ENCODE measurements around the gene STARD6.

Gene STARD6, protein sequence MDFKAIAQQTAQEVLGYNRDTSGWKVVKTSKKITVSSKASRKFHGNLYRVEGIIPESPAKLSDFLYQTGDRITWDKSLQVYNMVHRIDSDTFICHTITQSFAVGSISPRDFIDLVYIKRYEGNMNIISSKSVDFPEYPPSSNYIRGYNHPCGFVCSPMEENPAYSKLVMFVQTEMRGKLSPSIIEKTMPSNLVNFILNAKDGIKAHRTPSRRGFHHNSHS

DNA sequence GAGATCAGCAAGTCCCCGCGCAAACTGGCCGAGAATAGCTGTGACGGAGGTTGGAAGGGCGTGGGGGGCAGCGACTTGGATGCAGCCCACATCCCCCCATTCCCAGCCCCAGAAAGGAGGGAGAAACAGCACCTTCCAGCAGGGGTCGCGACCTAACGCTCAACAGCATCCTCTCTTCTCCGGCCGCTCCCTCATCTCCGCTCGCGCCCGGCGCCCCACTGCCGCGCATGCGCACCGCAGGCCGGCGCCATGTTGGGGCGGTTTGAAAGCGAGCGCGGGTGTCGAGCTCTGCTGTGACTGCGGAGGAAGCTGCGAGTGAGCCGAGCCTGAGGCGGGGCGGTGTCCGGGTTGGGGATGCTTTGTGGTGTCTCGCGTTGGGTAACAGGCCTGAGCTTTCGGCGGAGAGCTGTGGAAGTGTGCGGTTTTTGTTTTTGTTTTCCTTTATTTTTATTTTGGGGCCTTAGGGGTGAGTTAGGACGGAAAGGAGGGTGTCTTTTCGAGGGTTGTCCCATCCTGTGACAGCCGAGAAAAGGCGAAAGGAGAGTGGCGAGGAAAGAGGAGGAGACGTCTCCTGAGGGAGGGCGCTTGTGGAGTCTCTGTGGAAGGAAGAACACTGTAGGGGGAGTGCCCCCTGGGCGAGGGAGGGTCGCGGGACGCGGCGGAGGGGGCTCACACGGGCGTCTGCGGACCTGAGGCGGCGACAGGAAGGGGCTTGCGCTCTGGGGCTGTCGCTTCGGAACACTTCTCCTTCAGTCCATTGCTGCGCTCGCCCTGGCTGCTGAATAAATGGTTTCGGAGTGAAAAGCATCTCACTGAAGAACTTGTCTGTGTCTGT, at the start of gene STARD6, which contains the start of gene C18orf54:
STARD6 (minus strand) TSS at position 199 of the 835 bp plus-strand sequence. CDS start 3,285 bp downstream, outside the sequence.
C18orf54 (plus strand) TSS at position 247 of the 835 bp plus-strand sequence. CDS start 2,667 bp downstream, outside the sequence.
- DNase-seq, result peak; percentile 78
- Histone ChIP-seq H3K4me3 (ENCODE audit: low read depth, low read length) (peak within 1 kb of the TSS; percentile 87), H3K36me3 (replicated peaks) (no peaks in the 10 kb centered on the region), H3K27ac (peak within 1 kb of the TSS; percentile 36), H3K27me3 (replicated peaks) (no peaks in the 10 kb centered on the region)
- peak; percentile 30 for TF ChIP-seq CTCF (IDR thresholded peaks at IDR 0.05; ENCODE audit: low read depth, low read length, missing control alignments)
- in situ Hi-C loops (cut with HindIII; ENCODE audit: low pct_ligation_motif_present, low sequenced_read_pairs), result no loop called here

DNA sequence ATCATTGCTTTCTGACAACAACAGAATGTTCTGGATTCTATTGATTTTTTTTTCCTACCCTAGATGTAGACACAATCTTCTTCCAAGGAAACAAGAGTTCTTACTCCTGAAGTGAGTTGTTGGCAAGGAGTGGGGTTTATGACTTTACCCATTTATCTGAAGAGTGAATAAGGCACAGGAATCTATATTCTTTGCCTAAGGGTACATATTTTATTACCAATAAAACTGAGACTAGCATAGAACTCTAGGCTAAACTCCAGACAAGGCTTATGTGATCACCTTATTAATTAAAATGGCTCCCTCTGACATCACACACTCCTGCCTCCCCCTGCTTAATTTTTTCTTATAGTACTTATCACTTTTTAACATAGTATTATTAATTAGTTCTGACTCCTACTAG, 47.6 kb upstream of the STARD6 start:
- DNase-seq, result no peak
- Histone ChIP-seq H3K27ac (no peak overlapping the region), H3K36me3 (replicated peaks) (no peaks in the 10 kb centered on the region), H3K27me3 (replicated peaks) (no peaks in the 10 kb centered on the region), H3K4me3 (ENCODE audit: low read depth, low read length) (no peak overlapping the region)
- no peak for TF ChIP-seq CTCF (IDR thresholded peaks at IDR 0.05; ENCODE audit: low read depth, low read length, missing control alignments)
- in situ Hi-C loops (cut with HindIII; ENCODE audit: low pct_ligation_motif_present, low sequenced_read_pairs), result no loop called here

DNA sequence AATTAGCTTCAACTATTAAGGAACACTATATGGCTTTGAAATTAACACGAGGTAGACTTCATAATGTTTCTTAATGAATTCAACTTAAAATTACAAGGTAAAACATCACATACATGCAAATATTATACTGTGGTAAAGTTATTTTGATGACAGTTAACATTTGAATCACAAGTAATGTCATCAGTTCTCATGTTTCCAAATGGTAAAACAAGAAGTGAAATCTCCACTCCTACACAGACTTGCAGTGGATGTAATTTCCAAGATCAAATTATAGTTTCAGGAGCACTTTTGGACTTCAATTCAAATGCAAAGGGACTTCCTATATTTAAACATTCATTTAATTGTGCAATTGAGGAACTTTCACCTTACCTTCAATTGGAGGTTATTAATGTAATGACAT, 39.1 kb upstream of the STARD6 start:
- Histone ChIP-seq H3K36me3 (replicated peaks) (no peaks in the 10 kb centered on the region), H3K27ac (no peak overlapping the region), H3K27me3 (replicated peaks) (no peaks in the 10 kb centered on the region), H3K4me3 (ENCODE audit: low read depth, low read length) (no peak overlapping the region)
- no peak for DNase-seq
- TF ChIP-seq CTCF (IDR thresholded peaks at IDR 0.05; ENCODE audit: low read depth, low read length, missing control alignments), result no peak
- in situ Hi-C loops (cut with HindIII; ENCODE audit: low pct_ligation_motif_present, low sequenced_read_pairs), result no loop called here

DNA sequence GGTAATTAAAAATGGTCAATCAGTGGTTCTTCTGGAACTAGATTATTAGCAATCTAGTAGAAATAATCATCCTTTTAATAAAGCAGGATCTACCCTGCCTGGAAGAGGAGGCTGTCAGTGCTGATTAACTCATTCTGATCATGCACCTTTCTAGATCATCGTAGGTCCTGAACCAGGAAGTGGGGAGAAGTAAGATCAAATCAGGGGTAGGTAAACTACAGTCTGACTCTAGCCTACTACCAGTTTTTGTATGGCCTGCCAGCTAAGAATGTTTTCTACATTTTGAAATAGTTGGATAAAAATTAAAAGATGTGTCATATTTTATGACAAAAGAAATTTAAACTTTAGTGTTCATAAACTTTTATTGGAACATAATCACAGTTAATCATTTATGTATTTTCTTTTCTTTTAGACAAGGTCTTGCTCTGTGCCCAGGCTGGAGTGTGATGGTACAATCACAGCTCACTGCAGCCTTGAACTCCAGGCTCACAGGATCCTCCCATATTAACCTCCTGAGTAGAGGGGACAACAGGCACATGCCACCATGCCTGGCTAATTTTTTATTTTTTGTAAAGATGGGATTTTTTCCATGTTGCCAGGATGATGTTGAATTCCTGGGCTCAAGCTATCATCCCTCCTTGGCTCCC, 36.1 kb upstream of the STARD6 start:
- DNase-seq, result no peak
- H3K4me3 ChIP-seq (ENCODE audit: low read depth, low read length), result no peak overlapping the region
- in situ Hi-C loops (cut with HindIII; ENCODE audit: low pct_ligation_motif_present, low sequenced_read_pairs), result no loop called here

DNA sequence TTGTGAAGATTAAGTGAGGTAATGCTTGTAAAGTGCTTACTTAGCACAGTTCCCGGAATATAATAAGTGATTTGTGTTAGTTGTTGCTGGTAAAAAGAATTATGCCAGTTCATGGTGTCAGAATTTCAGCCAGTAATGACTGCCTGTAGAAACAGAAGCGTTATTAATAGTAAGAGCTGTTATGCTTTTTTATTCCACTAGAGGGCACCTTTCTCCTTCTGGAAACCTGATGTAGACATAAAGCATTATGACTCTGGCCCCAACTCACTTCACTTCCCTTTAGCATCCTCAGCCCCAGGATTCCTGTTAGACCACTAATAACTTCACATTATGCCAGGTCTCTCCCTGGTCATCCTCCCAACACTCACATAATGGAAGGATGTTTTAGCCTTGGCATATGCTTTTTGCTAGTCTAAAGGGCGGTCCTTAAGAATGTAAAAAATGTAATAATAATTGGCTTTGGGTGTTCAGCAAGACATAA, 34.9 kb upstream of the STARD6 start:
- Histone ChIP-seq H3K36me3 (replicated peaks) (no peaks in the 10 kb centered on the region), H3K27me3 (replicated peaks) (no peaks in the 10 kb centered on the region), H3K27ac (no peak overlapping the region), H3K4me3 (ENCODE audit: low read depth, low read length) (no peak overlapping the region)
- peak; percentile 28 for DNase-seq
- peak; percentile 65 for TF ChIP-seq CTCF (IDR thresholded peaks at IDR 0.05; ENCODE audit: low read depth, low read length, missing control alignments)
- in situ Hi-C loops (cut with HindIII; ENCODE audit: low pct_ligation_motif_present, low sequenced_read_pairs), result no loop called here

More for the DNA sequence above, 36.1 kb upstream of the STARD6 start:
- H3K36me3 ChIP-seq (replicated peaks), result no peaks in the 10 kb centered on the region
- H3K27ac ChIP-seq, result no peak overlapping the region
- H3K27me3 ChIP-seq (replicated peaks), result no peaks in the 10 kb centered on the region
- no peak for TF ChIP-seq CTCF (IDR thresholded peaks at IDR 0.05; ENCODE audit: low read depth, low read length, missing control alignments)
